Measurements from ENCODE around the gene PUM2. TPM values are rescaled to one million over a fixed set of nuclear protein-coding genes. Genes with fewer than 3 reads are reported as not detected.

Gene PUM2
- total and polyA plus RNA-seq, 4 donors, result 27.4 to 145 (median 51.0) TPM

GRCh38 chr2:20330192-20330591 lies 20.5 kb downstream of the PUM2 start:
- Histone ChIP-seq H3K9ac (ENCODE audit: insufficient read depth in 1 of 2, low read length in 2 of 2) (no peak overlapping the region), H3K4me3 (no peak overlapping the region), H3K36me3 (ENCODE audit: control insufficient read depth in 4 of 4, insufficient read depth in 4 of 4, low read length in 4 of 4) (peaks cover 2 to 11% (median 7%) of the 10 kb centered on the region in 4 donors), H3K4me1 (ENCODE audit: control insufficient read depth in 5 of 5, insufficient read depth in 5 of 5, low read length in 5 of 5) (peaks cover 1 to 20% (median 6%) of the 10 kb centered on the region in 5 donors), H3K9me3 (ENCODE audit: control insufficient read depth in 4 of 4, insufficient read depth in 3 of 4, low read length in 3 of 4) (peaks cover 0 to 4% (median under 1%) of the 10 kb centered on the region in 4 donors), H3K27me3 (ENCODE audit: control insufficient read depth in 3 of 3, insufficient read depth in 3 of 3, low read length in 2 of 3) (no peaks in the 10 kb centered on the region), H3K27ac (ENCODE audit: low read depth in 1 of 2, low read length in 1 of 2) (no peak overlapping the region)
- WGBS, 2 donors, result 84 to 87% methylated on average over 3 of the region's 3 CpGs
- DNase-seq (no peak), ATAC-seq (ENCODE audit: insufficient read depth, low FRiP score) (no peak)
- TF ChIP-seq CTCF (IDR thresholded peaks at IDR 0.05; ENCODE audit: control extremely low read depth, extremely low read depth), result no peak

- H3K27me3 ChIP-seq (ENCODE audit: control insufficient read depth in 3 of 3, insufficient read depth in 3 of 3, low read length in 2 of 3), result no peaks in the 10 kb centered on the region
- ATAC-seq (ENCODE audit: insufficient read depth, low FRiP score), result no peak
- DNase-seq, result peak in 1 of 3 donors; percentile 46
- peaks cover 0 to 4% (median under 1%) of the 10 kb centered on the region in 4 donors for H3K9me3 ChIP-seq (ENCODE audit: control insufficient read depth in 4 of 4, insufficient read depth in 3 of 4, low read length in 3 of 4)
- peaks cover 4 to 25% (median 14%) of the 10 kb centered on the region in 4 donors for H3K36me3 ChIP-seq (ENCODE audit: control insufficient read depth in 4 of 4, insufficient read depth in 4 of 4, low read length in 4 of 4)
- H3K4me3 ChIP-seq, result no peak overlapping the region
- H3K9ac ChIP-seq (ENCODE audit: insufficient read depth in 1 of 2, low read length in 2 of 2), result no peak overlapping the region
- WGBS, 2 donors, result 30 to 60% methylated on average over 1 of the region's 1 CpG
- H3K27ac ChIP-seq (ENCODE audit: low read depth in 1 of 2, low read length in 1 of 2), result peak overlapping the region in 1 of 2 donors; percentile 22
- no peak for TF ChIP-seq CTCF (IDR thresholded peaks at IDR 0.05; ENCODE audit: control extremely low read depth, extremely low read depth)
- H3K4me1 ChIP-seq (ENCODE audit: control insufficient read depth in 5 of 5, insufficient read depth in 5 of 5, low read length in 5 of 5), result peaks cover 4 to 10% (median 7%) of the 10 kb centered on the region in 5 donors
These were observed 23.3 kb downstream of the PUM2 start for GRCh38 chr2:20327370-20327769.

- H3K4me1 ChIP-seq (ENCODE audit: control insufficient read depth in 5 of 5, insufficient read depth in 5 of 5, low read length in 5 of 5), result peaks cover 4 to 10% (median 7%) of the 10 kb centered on the region in 5 donors
- no peak overlapping the region for H3K27ac ChIP-seq (ENCODE audit: low read depth in 1 of 2, low read length in 1 of 2)
- H3K4me3 ChIP-seq, result no peak overlapping the region
- peaks cover 5 to 35% (median 16%) of the 10 kb centered on the region in 4 donors for H3K36me3 ChIP-seq (ENCODE audit: control insufficient read depth in 4 of 4, insufficient read depth in 4 of 4, low read length in 4 of 4)
- ATAC-seq (ENCODE audit: insufficient read depth, low FRiP score), result peak; percentile 68
- DNase-seq, result peak; percentile 52 to 72 (median 68)
- no peak overlapping the region for H3K9ac ChIP-seq (ENCODE audit: insufficient read depth in 1 of 2, low read length in 2 of 2)
- 56 to 67% methylated on average over 4 of the region's 4 CpGs for WGBS, 2 donors
- TF ChIP-seq CTCF (IDR thresholded peaks at IDR 0.05; ENCODE audit: control extremely low read depth, extremely low read depth), result peak; percentile 38
- peaks cover 0 to 4% (median under 1%) of the 10 kb centered on the region in 4 donors for H3K9me3 ChIP-seq (ENCODE audit: control insufficient read depth in 4 of 4, insufficient read depth in 3 of 4, low read length in 3 of 4)
- H3K27me3 ChIP-seq (ENCODE audit: control insufficient read depth in 3 of 3, insufficient read depth in 3 of 3, low read length in 2 of 3), result no peaks in the 10 kb centered on the region
These were observed 24.4 kb downstream of the PUM2 start for GRCh38 chr2:20326163-20326780.

Data from lung (tissue), 12 donors.